Caco-2 (cell line): ENCODE data around the gene GPC5. TPM values are rescaled to one million over a fixed set of nuclear protein-coding genes. Genes with fewer than 3 reads are reported as not detected.

ENCODE experiments used
- BruUV-seq: library from RNA; stranded (reverse); fragments of 400-500 nt; replicated peaks from 2 replicates; lab custom pipeline; 2021; lab: Mats Ljungman, UMichigan
- CTCF ChIA-PET: fragments of 300-600 bp; sonication (Branson Sonifier 250); formaldehyde crosslinking; loops from one replicate; lab custom pipeline; 2022; ENCODE audit warnings: antibody characterized with exemption; lab: Charles Lee
- POLR2A ChIA-PET: fragments of 300-600 bp; sonication (Branson Sonifier 250); formaldehyde crosslinking; loops from one replicate; lab custom pipeline; 2022; ENCODE audit warnings: antibody characterized with exemption; lab: Charles Lee
- DNase-seq, 2 experiments: peaks; one replicate each; pipeline versions ENCODE4 v3.0.0 to v3.0.0-alpha.2; 2020 to 2022
- H3K27me3 ChIP-seq: replicated peaks from 2 replicates; pipeline ENCODE4 v1.6.0; 2011; ENCODE audit warnings: low read length; ENCODE audit not compliant: control insufficient read depth, insufficient read depth
- H3K36me3 ChIP-seq: 2 replicates; pipeline ENCODE4 v1.5.1; 2011; ENCODE audit warnings: low read length; ENCODE audit not compliant: control insufficient read depth, insufficient read depth
- H3K4me1 ChIP-seq: fragments of 250-450 bp; sonication (Bioruptor Pico); 2 replicates; pipeline ENCODE4 v1.5.1; 2020; ENCODE audit warnings: mild to moderate bottlenecking
- H3K4me3 ChIP-seq: 2 replicates; pipeline ENCODE4 v1.5.1; 2011; ENCODE audit warnings: low read depth, mild to moderate bottlenecking, control low read depth, low read length
- H3K9me3 ChIP-seq: fragments of 250-450 bp; sonication (Bioruptor Pico); 2 replicates; pipeline ENCODE4 v1.5.1; 2020; ENCODE audit warnings: mild to moderate bottlenecking, moderate library complexity
- H3K27ac Mint-ChIP-seq: one replicate; pipeline ENCODE4 v1.8.0; 2022; ENCODE audit warnings: mixed read lengths; ENCODE audit not compliant: unreplicated experiment
- H3K27me3 Mint-ChIP-seq: one replicate; pipeline ENCODE4 v1.8.0; 2022; ENCODE audit warnings: mixed read lengths; ENCODE audit not compliant: insufficient read depth, unreplicated experiment
- H3K36me3 Mint-ChIP-seq: one replicate; pipeline ENCODE4 v1.8.0; 2022; ENCODE audit warnings: mild to moderate bottlenecking, mixed read lengths; ENCODE audit not compliant: insufficient read depth, unreplicated experiment
- H3K4me1 Mint-ChIP-seq: one replicate; pipeline ENCODE4 v1.8.0; 2022; ENCODE audit warnings: low read depth, mixed read lengths; ENCODE audit not compliant: unreplicated experiment
- H3K4me3 Mint-ChIP-seq: one replicate; pipeline ENCODE4 v1.8.0; 2022; ENCODE audit warnings: mild to moderate bottlenecking, moderate library complexity, mixed read lengths; ENCODE audit not compliant: unreplicated experiment
- H3K9me3 Mint-ChIP-seq: one replicate; pipeline ENCODE4 v1.8.0; 2022; ENCODE audit warnings: mixed read lengths; ENCODE audit not compliant: unreplicated experiment
- intact Hi-C: fragments of 100-400 bp; cut with micrococcal nuclease; formaldehyde crosslinking; loops from one replicate; pipeline ENCODE4 v1.10.0; 2022; ENCODE audit not compliant: unreplicated experiment
- total RNA-seq: library from RNA; stranded (reverse); gene quantifications from 2 replicates; pipeline ENCODE4 v1.2.3, GENCODE V29; 2022
- TF ChIP-seq, protein P1 (sequence below), 2 experiments: fragments of 200-600 bp in 1 of 2; IDR thresholded peaks; 1 replicate in 1 of 2; 2 replicates in 1 of 2; pipeline versions ENCODE4 v1.5.1 to v1.8.0; 2011 to 2022; ENCODE audit warnings: antibody characterized with exemption in 1 of 2, control low read depth in 1 of 2, inconsistent platforms in 1 of 2, low read depth in 1 of 2, low read length in 1 of 2, mild to moderate bottlenecking in 1 of 2, moderate library complexity in 1 of 2; ENCODE audit not compliant: insufficient read depth in 1 of 2, severe bottlenecking in 1 of 2, unreplicated experiment in 1 of 2

The GPC5 gene
- total RNA-seq, 1 experiment from 2014 or later, result 4.1 TPM

DNA sequence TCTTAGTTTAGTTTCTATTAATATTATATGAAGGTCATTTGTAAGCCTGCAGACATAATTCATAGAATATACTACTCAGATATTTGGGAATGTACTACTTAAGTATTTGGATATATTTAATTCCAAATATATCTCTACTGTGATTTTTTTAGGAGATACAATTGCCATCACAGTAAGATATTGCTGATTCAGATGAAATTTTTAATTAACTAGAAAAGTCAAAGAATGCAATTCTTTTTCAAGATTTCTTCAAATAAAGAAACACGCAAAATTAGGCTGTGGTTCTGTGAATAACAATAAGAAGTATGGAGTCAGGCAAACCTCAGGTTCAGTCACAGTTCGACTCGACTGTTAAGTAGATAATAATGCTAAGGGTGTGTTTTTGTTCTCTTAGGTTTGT lies 1277.8 kb downstream of the GPC5 start:
- peaks cover 6% of the 10 kb centered on the region for H3K9me3 Mint-ChIP-seq
- BruUV-seq, result no TSS peak
- Histone ChIP-seq H3K9me3 (no peaks in the 10 kb centered on the region), H3K4me1 (no peaks in the 10 kb centered on the region), H3K27me3 (no peaks in the 10 kb centered on the region), H3K4me3 (no peak overlapping the region), H3K36me3 (no peaks in the 10 kb centered on the region)
- TF ChIP-seq, protein P1, sequence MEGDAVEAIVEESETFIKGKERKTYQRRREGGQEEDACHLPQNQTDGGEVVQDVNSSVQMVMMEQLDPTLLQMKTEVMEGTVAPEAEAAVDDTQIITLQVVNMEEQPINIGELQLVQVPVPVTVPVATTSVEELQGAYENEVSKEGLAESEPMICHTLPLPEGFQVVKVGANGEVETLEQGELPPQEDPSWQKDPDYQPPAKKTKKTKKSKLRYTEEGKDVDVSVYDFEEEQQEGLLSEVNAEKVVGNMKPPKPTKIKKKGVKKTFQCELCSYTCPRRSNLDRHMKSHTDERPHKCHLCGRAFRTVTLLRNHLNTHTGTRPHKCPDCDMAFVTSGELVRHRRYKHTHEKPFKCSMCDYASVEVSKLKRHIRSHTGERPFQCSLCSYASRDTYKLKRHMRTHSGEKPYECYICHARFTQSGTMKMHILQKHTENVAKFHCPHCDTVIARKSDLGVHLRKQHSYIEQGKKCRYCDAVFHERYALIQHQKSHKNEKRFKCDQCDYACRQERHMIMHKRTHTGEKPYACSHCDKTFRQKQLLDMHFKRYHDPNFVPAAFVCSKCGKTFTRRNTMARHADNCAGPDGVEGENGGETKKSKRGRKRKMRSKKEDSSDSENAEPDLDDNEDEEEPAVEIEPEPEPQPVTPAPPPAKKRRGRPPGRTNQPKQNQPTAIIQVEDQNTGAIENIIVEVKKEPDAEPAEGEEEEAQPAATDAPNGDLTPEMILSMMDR (IDR thresholded peaks at IDR 0.05; ENCODE audit: insufficient read depth in 1 of 2, low read depth in 1 of 2, low read length in 1 of 2, severe bottlenecking in 1 of 2, unreplicated experiment in 1 of 2), result no peak
- no peaks in the 10 kb centered on the region for H3K36me3 Mint-ChIP-seq
- DNase-seq, result no peak
- intact Hi-C loops, result no loop called here
- H3K4me1 Mint-ChIP-seq, result peaks cover 13% of the 10 kb centered on the region
- no peak overlapping the region for H3K4me3 Mint-ChIP-seq
- H3K27me3 Mint-ChIP-seq, result no peaks in the 10 kb centered on the region
- no peak overlapping the region for H3K27ac Mint-ChIP-seq
- ChIA-PET CTCF (no interaction called here), POLR2A (no interaction called here)

DNA sequence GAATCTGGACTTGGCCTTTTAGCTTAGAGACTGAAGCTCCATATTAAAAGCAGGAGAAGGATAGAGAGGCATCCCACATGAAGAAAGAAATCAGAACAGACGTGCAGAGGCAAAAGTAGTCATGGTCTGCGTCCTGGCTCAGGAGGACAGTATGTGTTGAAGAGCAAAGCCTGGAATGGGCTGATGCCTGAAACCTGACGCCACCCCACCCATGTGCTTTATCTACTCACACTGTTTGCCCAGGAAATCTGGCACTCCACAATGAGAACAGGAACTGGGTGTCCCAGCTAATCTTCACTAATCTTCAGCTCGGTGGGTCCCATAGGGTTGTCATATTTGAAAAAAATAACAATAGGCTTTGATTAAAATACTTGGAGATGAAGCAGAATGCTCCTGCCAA lies 1279.2 kb downstream of the GPC5 start:
- DNase-seq, result no peak
- H3K4me3 ChIP-seq, result no peak overlapping the region
- intact Hi-C loops, result no loop called here
- no peaks in the 10 kb centered on the region for H3K36me3 Mint-ChIP-seq
- H3K9me3 Mint-ChIP-seq, result peaks cover 15% of the 10 kb centered on the region
- no peaks in the 10 kb centered on the region for H3K27me3 Mint-ChIP-seq
- no peaks in the 10 kb centered on the region for H3K9me3 ChIP-seq
- no peak overlapping the region for H3K27ac Mint-ChIP-seq
- H3K4me1 ChIP-seq, result no peaks in the 10 kb centered on the region
- no peak overlapping the region for H3K4me3 Mint-ChIP-seq
- H3K27me3 ChIP-seq, result no peaks in the 10 kb centered on the region
- POLR2A ChIA-PET, result no interaction called here
- TF ChIP-seq, protein P1 (IDR thresholded peaks at IDR 0.05; ENCODE audit: insufficient read depth in 1 of 2, low read depth in 1 of 2, low read length in 1 of 2, severe bottlenecking in 1 of 2, unreplicated experiment in 1 of 2), result no peak
- BruUV-seq, result no TSS peak
- H3K36me3 ChIP-seq, result no peaks in the 10 kb centered on the region
- CTCF ChIA-PET, result no interaction called here
- peaks cover 20% of the 10 kb centered on the region for H3K4me1 Mint-ChIP-seq

DNA sequence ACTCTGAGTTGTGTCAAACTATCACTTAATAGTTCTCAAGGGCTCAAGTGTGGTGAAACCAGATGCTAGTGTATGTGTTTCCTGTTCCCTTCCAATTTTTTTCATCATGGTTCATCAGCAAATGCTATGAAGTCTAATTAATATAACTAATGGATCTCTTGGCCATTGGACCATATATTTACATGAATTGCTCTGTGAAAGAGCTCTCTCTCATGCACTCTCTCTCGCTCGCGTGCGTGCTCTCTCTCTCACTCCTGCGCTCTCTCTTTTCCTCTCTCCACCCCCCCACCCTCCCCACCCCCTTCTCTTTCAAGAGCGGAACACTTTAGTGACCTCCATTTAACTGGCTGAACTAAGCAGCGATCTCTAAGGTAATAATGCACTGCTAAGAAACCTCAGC lies 1281.2 kb downstream of the GPC5 start:
- no peak overlapping the region for H3K27ac Mint-ChIP-seq

More for the DNA sequence above, 1281.2 kb downstream of the GPC5 start:
- Mint-ChIP-seq H3K27me3 (no peaks in the 10 kb centered on the region), H3K4me1 (peaks cover 20% of the 10 kb centered on the region), H3K36me3 (no peaks in the 10 kb centered on the region), H3K4me3 (no peak overlapping the region), H3K9me3 (peaks cover 15% of the 10 kb centered on the region)
- BruUV-seq, result no TSS peak
- POLR2A ChIA-PET, result no interaction called here
- CTCF ChIA-PET, result no interaction called here
- TF ChIP-seq, protein P1 (IDR thresholded peaks at IDR 0.05; ENCODE audit: insufficient read depth in 1 of 2, low read depth in 1 of 2, low read length in 1 of 2, severe bottlenecking in 1 of 2, unreplicated experiment in 1 of 2), result no peak
- intact Hi-C loops, result no loop called here
- Histone ChIP-seq H3K4me3 (no peak overlapping the region), H3K27me3 (no peaks in the 10 kb centered on the region), H3K36me3 (no peaks in the 10 kb centered on the region), H3K4me1 (no peaks in the 10 kb centered on the region), H3K9me3 (no peaks in the 10 kb centered on the region)
- no peak for DNase-seq
